H1 (cell line): ENCODE data around the gene PRDM15. TPM values are rescaled to one million over a fixed set of nuclear protein-coding genes. Genes with fewer than 3 reads are reported as not detected.

Source experiments
- CTCF ChIA-PET: fragments of 300-600 bp; sonication (Branson Sonifier 250); formaldehyde crosslinking; loops from one replicate; lab custom pipeline; 2021; ENCODE audit not compliant: partially characterized antibody; lab: Charles Lee
- POLR2A ChIA-PET: fragments of 300-600 bp; sonication (Branson Sonifier 250); formaldehyde crosslinking; loops from one replicate; lab custom pipeline; 2021; ENCODE audit warnings: inconsistent platforms; ENCODE audit not compliant: partially characterized antibody; lab: Charles Lee
- DNase-seq, 2 experiments: peaks; one replicate each; pipeline versions ENCODE4 v3.0.0 to v3.0.0-alpha.2; 2010 to 2022; ENCODE audit warnings: low spot score in 2 of 2, low read depth in 1 of 2, mixed read lengths in 1 of 2
- FAIRE-seq: peaks from 2 replicates; lab custom pipeline; 2011; peaks lifted over from hg19 to GRCh38; lab: Jason Lieb, UNC
- H2AFZ ChIP-seq: 2 replicates; pipeline ENCODE4 v1.8.1; 2012; ENCODE audit warnings: low read length, inconsistent platforms
- H2AK5ac ChIP-seq: 2 replicates; pipeline ENCODE4 v1.6.1; 2013; ENCODE audit warnings: low read depth, low read length
- H2BK120ac ChIP-seq: replicated peaks from 2 replicates; pipeline ENCODE3; 2013; ENCODE audit warnings: low read depth, low read length, inconsistent platforms
- H2BK12ac ChIP-seq: 2 replicates; pipeline ENCODE4 v1.6.1; 2013; ENCODE audit warnings: low read depth, low read length
- H2BK15ac ChIP-seq: 2 replicates; pipeline ENCODE4 v1.6.1; 2013; ENCODE audit warnings: low read length
- H2BK20ac ChIP-seq: 2 replicates; pipeline ENCODE4 v1.6.1; 2013; ENCODE audit warnings: low read length
- H2BK5ac ChIP-seq: 2 replicates; pipeline ENCODE4 v1.6.1; 2013; ENCODE audit warnings: low read depth, low read length
- H3K14ac ChIP-seq: 2 replicates; pipeline ENCODE4 v1.6.1; 2013; ENCODE audit warnings: inconsistent platforms; ENCODE audit not compliant: insufficient read length
- H3K18ac ChIP-seq: 2 replicates; pipeline ENCODE4 v1.6.1; 2013; ENCODE audit warnings: low read length; ENCODE audit errors: extremely low read depth
- H3K23ac ChIP-seq: 2 replicates; pipeline ENCODE4 v1.6.1; 2013; ENCODE audit warnings: inconsistent platforms; ENCODE audit not compliant: insufficient read length
- H3K23me2 ChIP-seq: 2 replicates; pipeline ENCODE4 v1.6.1; 2013; ENCODE audit warnings: low read depth, low read length
- H3K27ac ChIP-seq: 2 replicates; pipeline ENCODE4 v1.6.1; 2011; ENCODE audit warnings: low read depth, low read length, inconsistent platforms
- H3K27me3 ChIP-seq, 4 experiments: replicated peaks in 1 of 4; 1 replicate in 1 of 4; 2 replicates in 3 of 4; pipeline versions ENCODE4 v1.6.1 to v1.8.1; 2011 to 2013; ENCODE audit warnings: low read length in 3 of 4, mild to moderate bottlenecking in 3 of 4, inconsistent platforms in 2 of 4, mixed read lengths in 2 of 4, moderate library complexity in 1 of 4; ENCODE audit not compliant: control insufficient read depth in 3 of 4, insufficient read depth in 3 of 4; ENCODE audit errors: extremely low read depth in 1 of 4
- H3K36me3 ChIP-seq, 4 experiments: 2 replicates each; pipeline versions ENCODE4 v1.6.1 to v1.8.1; 2011 to 2013; ENCODE audit warnings: mild to moderate bottlenecking in 4 of 4, low read length in 3 of 4, moderate library complexity in 2 of 4, control low read depth in 1 of 4, inconsistent platforms in 1 of 4; ENCODE audit not compliant: insufficient read depth in 4 of 4, control insufficient read depth in 2 of 4
- H3K4ac ChIP-seq: replicated peaks from 2 replicates; pipeline ENCODE3; 2013; ENCODE audit warnings: low read length, low read depth, mixed read lengths, inconsistent platforms; ENCODE audit not compliant: insufficient read length
- H3K4me1 ChIP-seq, 4 experiments: replicated peaks in 1 of 4; 1 replicate in 1 of 4; 2 replicates in 3 of 4; pipeline versions ENCODE4 v1.6.1 to v1.8.1; 2011 to 2013; ENCODE audit warnings: low read length in 3 of 4, inconsistent platforms in 2 of 4, mixed read lengths in 1 of 4; ENCODE audit not compliant: insufficient read depth in 4 of 4, control insufficient read depth in 3 of 4
- H3K4me2 ChIP-seq, 2 experiments: 2 replicates each; pipeline versions ENCODE4 v1.6.1 to v1.8.1; 2011 to 2013; ENCODE audit warnings: low read depth in 2 of 2, low read length in 2 of 2, control low read depth in 1 of 2, inconsistent platforms in 1 of 2, mild to moderate bottlenecking in 1 of 2; ENCODE audit not compliant: insufficient read depth in 1 of 2
- H3K4me3 ChIP-seq, 4 experiments: fragments of 200-600, 300-600 bp in 1 of 4; sonication (generic), shearing (Covaris generic), sonication (Bioruptor Twin) in 1 of 4; 2 replicates each; pipeline versions ENCODE4 v1.5.1 to v1.8.1; 2011 to 2016; ENCODE audit warnings: low read length in 4 of 4, low read depth in 3 of 4, control low read depth in 2 of 4, inconsistent platforms in 2 of 4, mild to moderate bottlenecking in 2 of 4, mixed read lengths in 1 of 4, moderate library complexity in 1 of 4; ENCODE audit not compliant: insufficient read depth in 2 of 4; ENCODE audit errors: extremely low read depth in 1 of 4
- H3K56ac ChIP-seq: replicated peaks from 2 replicates; pipeline ENCODE3; 2013; ENCODE audit warnings: low read depth, mild to moderate bottlenecking, mixed read lengths, low read length, inconsistent platforms; ENCODE audit not compliant: insufficient read length
- H3K79me1 ChIP-seq: 2 replicates; pipeline ENCODE4 v1.6.1; 2013; ENCODE audit warnings: low read depth, low read length, control low read depth
- H3K79me2 ChIP-seq, 2 experiments: 2 replicates each; pipeline versions ENCODE4 v1.6.1 to v1.8.1; 2012 to 2013; ENCODE audit warnings: low read length in 2 of 2, mild to moderate bottlenecking in 2 of 2, inconsistent platforms in 1 of 2; ENCODE audit not compliant: insufficient read depth in 2 of 2, control insufficient read depth in 1 of 2
- H3K9ac ChIP-seq, 4 experiments: replicated peaks in 1 of 4; 1 replicate in 1 of 4; 2 replicates in 3 of 4; pipeline versions ENCODE4 v1.6.1 to v1.8.1; 2011 to 2013; ENCODE audit warnings: low read depth in 3 of 4, low read length in 3 of 4, control low read depth in 2 of 4, mild to moderate bottlenecking in 2 of 4, moderate library complexity in 2 of 4, inconsistent platforms in 1 of 4; ENCODE audit errors: extremely low read depth in 1 of 4
- H3K9me3 ChIP-seq, 2 experiments: 2 replicates each; pipeline versions ENCODE4 v1.6.1 to v1.8.1; 2012 to 2013; ENCODE audit warnings: mild to moderate bottlenecking in 2 of 2, moderate library complexity in 2 of 2, control low read depth in 1 of 2, inconsistent platforms in 1 of 2, low read depth in 1 of 2, low read length in 1 of 2, mixed read lengths in 1 of 2; ENCODE audit not compliant: insufficient read depth in 2 of 2
- H4K20me1 ChIP-seq, 2 experiments: replicated peaks in 1 of 2; 2 replicates each; pipeline versions ENCODE3 to v1.8.1; 2011 to 2013; ENCODE audit warnings: inconsistent platforms in 2 of 2, low read length in 2 of 2, mild to moderate bottlenecking in 1 of 2; ENCODE audit not compliant: insufficient read depth in 2 of 2, control insufficient read depth in 1 of 2
- H4K5ac ChIP-seq: 2 replicates; pipeline ENCODE4 v1.6.1; 2013; ENCODE audit warnings: low read length, low read depth, mixed read lengths, inconsistent platforms; ENCODE audit not compliant: insufficient read length
- H4K8ac ChIP-seq: 2 replicates; pipeline ENCODE4 v1.8.0; 2013; ENCODE audit warnings: mild to moderate bottlenecking, moderate library complexity, low read length, inconsistent platforms; ENCODE audit not compliant: insufficient read depth; ENCODE audit errors: extremely low read depth
- H4K91ac ChIP-seq: replicated peaks from 2 replicates; pipeline ENCODE3; 2013; ENCODE audit warnings: low read length, mixed read lengths, inconsistent platforms; ENCODE audit not compliant: insufficient read length
- ATF3 ChIP-seq: IDR thresholded peaks from 2 replicates; pipeline ENCODE4 v1.6.1; 2011; ENCODE audit warnings: low read depth, mild to moderate bottlenecking, low read length; ENCODE audit not compliant: insufficient read depth
- BACH1 ChIP-seq: IDR thresholded peaks from 2 replicates; pipeline ENCODE4 v1.6.1; 2012; ENCODE audit warnings: low read length, improper control_type of control experiment
- CBX5 ChIP-seq: fragments of 300-800, 300-1000 bp; sonication (generic); IDR thresholded peaks from 2 replicates; pipeline ENCODE4 v1.7.1; 2016; ENCODE audit warnings: antibody characterized with exemption, low read length, low read depth
- CEBPB ChIP-seq: IDR thresholded peaks from 2 replicates; pipeline ENCODE4 v1.6.1; 2012; ENCODE audit warnings: low read depth, low read length
- CHD2 ChIP-seq: IDR thresholded peaks from 2 replicates; pipeline ENCODE4 v1.6.1; 2012; ENCODE audit warnings: low read length, improper control_type of control experiment
- CTCF ChIP-seq, 3 experiments: IDR thresholded peaks; 1 replicate in 2 of 3; 2 replicates in 1 of 3; pipeline versions ENCODE4 v1.5.1 to v1.6.1; 2011; ENCODE audit warnings: low read length in 3 of 3, mild to moderate bottlenecking in 3 of 3, inconsistent platforms in 2 of 3, low read depth in 1 of 3, moderate library complexity in 1 of 3; ENCODE audit not compliant: insufficient read depth in 1 of 3; ENCODE audit errors: control extremely low read depth in 1 of 3
- EP300 ChIP-seq, 2 experiments: IDR thresholded peaks; 1 replicate in 1 of 2; 2 replicates in 1 of 2; pipeline ENCODE4 v1.6.1; 2011 to 2012; ENCODE audit warnings: low read depth in 2 of 2, low read length in 2 of 2, mild to moderate bottlenecking in 2 of 2, borderline replicate concordance in 1 of 2, inconsistent platforms in 1 of 2, moderate library complexity in 1 of 2
- MAFK ChIP-seq: IDR thresholded peaks from 2 replicates; pipeline ENCODE4 v1.6.1; 2012; ENCODE audit warnings: low read depth, mild to moderate bottlenecking, improper control_type of control experiment, low read length
- NRF1 ChIP-seq: IDR thresholded peaks from 2 replicates; pipeline ENCODE4 v1.6.1; 2011; ENCODE audit warnings: mild to moderate bottlenecking, low read depth, low read length, improper control_type of control experiment
- SP2 ChIP-seq: IDR thresholded peaks from 2 replicates; pipeline ENCODE4 v1.6.1; 2012; ENCODE audit warnings: mild to moderate bottlenecking, low read length, inconsistent platforms
- SRF ChIP-seq: IDR thresholded peaks from 2 replicates; pipeline ENCODE4 v1.6.1; 2011; ENCODE audit warnings: mild to moderate bottlenecking, low read depth, low read length, moderate library complexity
- ZNF274 ChIP-seq: IDR thresholded peaks from 2 replicates; pipeline ENCODE4 v1.7.0; 2012; ENCODE audit warnings: low read length, borderline replicate concordance; ENCODE audit errors: extremely low read depth
- WGBS, 2 experiments: shearing (Covaris generic) in 1 of 2; methylation state at CpG; one replicate each; pipeline versions ENCODE4 v1.1.6 to v1.1.7; 2013 to 2015; ENCODE audit warnings: low lambda C conversion rate in 2 of 2, mixed read lengths in 2 of 2, inconsistent platforms in 1 of 2, low coverage in 1 of 2, missing lambda C conversion rate in 1 of 2; ENCODE audit not compliant: insufficient replicate concordance in 2 of 2, insufficient coverage in 1 of 2, insufficient read length in 1 of 2; ENCODE audit errors: extremely low coverage in 1 of 2, missing lambda C conversion rate in 1 of 2; 5-methylcytosine and 5-hydroxymethylcytosine counted together
- polyA plus RNA-seq, 7 experiments: library from polyadenylated mRNA; depleted of rRNA in 3 of 7; stranded (reverse) in 5 of 7; unstranded in 2 of 7; fragments of >200 nt in 5 of 7; fragments of 200-250 nt in 2 of 7; gene quantifications; 1 replicate in 5 of 7; 2 replicates in 1 of 7; 4 replicates in 1 of 7; pipeline versions ENCODE4 v1.2.1 to v1.2.3, GENCODE V29; 2011 to 2013; ENCODE audit warnings: missing spikeins in 2 of 7, mixed read lengths in 2 of 7
- total RNA-seq: library from RNA; stranded (reverse); fragmentation: NEBNext Ultra II Directional; extraction: Animal tissue kit (Norgen Biotek cat#: 25700); gene quantifications from 2 replicates; pipeline ENCODE4 v1.2.1, GENCODE V29; 2021

PRDM15 gene
- total and polyA plus RNA-seq, 2 of the 8 experiments (the other 6 are each of a cell fraction or from before 2014, with no cell fraction given): 9.7 to 10.5 TPM

- H2BK15ac ChIP-seq: no peak overlapping the region
- H3K4me1 ChIP-seq: no peaks in the 10 kb centered on the region; a peak in 1 of 7 replicates
- no peaks in the 10 kb centered on the region for H4K20me1 ChIP-seq
- H3K36me3 ChIP-seq: no peaks in the 10 kb centered on the region; a peak in 2 of 8 replicates
- H3K79me1 ChIP-seq: no peaks in the 10 kb centered on the region
- no peak overlapping the region for H3K14ac ChIP-seq
- DNase-seq: no peak
- no peak overlapping the region for H2BK120ac ChIP-seq
- no peak overlapping the region for H3K23ac ChIP-seq
- no peak for FAIRE-seq
- H3K27me3 ChIP-seq: no peaks in the 10 kb centered on the region
- H3K4me3 ChIP-seq: no peak overlapping the region
- H2BK5ac ChIP-seq: no peak overlapping the region
- H4K5ac ChIP-seq: no peak overlapping the region
- no peak overlapping the region for H2BK12ac ChIP-seq
- no peak overlapping the region for H3K18ac ChIP-seq
- H3K27ac ChIP-seq: no peak overlapping the region
- H4K91ac ChIP-seq: no peak overlapping the region
- POLR2A ChIA-PET: no interaction called here
- H2AK5ac ChIP-seq: no peak overlapping the region
- H3K9ac ChIP-seq: no peak overlapping the region
- no peak overlapping the region for H2BK20ac ChIP-seq
- H3K23me2 ChIP-seq: no peaks in the 10 kb centered on the region
- H3K9me3 ChIP-seq: no peaks in the 10 kb centered on the region
- H3K4ac ChIP-seq: no peak overlapping the region
- no peak overlapping the region for H2AFZ ChIP-seq
- no peak overlapping the region for H3K56ac ChIP-seq
- 94% methylated on average over 14 of the region's 14 CpGs; no CpG with 5 or more reads in 1 of the 2 experiments for WGBS, 2 experiments
- CTCF ChIA-PET: interaction anchor here (0.8 to 1.5 kb wide), 5 partner anchors 11 to 90 kb away, joined by 3 to 4 read pairs (median 3); no protein-coding TSS in a partner anchor
- H3K79me2 ChIP-seq: no peaks in the 10 kb centered on the region
- no peak overlapping the region for H4K8ac ChIP-seq
- no peak overlapping the region for H3K4me2 ChIP-seq
- no peak for TF ChIP-seq ZNF274
- TF ChIP-seq CBX5: no peak
- TF ChIP-seq SRF: no peak
- no peak for TF ChIP-seq SP2
- no peak for TF ChIP-seq BACH1
- TF ChIP-seq CEBPB: no peak
- TF ChIP-seq CTCF (IDR thresholded peaks at IDR 0.05; ENCODE audit: control extremely low read depth in 1 of 3, insufficient read depth in 1 of 3, low read depth in 1 of 3, low read length in 3 of 3): no peak
- no peak for TF ChIP-seq MAFK
- no peak for TF ChIP-seq CHD2
- no peak for TF ChIP-seq ATF3
- no peak for TF ChIP-seq EP300 (IDR thresholded peaks at IDR 0.05; ENCODE audit: borderline replicate concordance in 1 of 2, low read depth in 2 of 2, low read length in 2 of 2)
- no peak for TF ChIP-seq NRF1
Observed at GRCh38 chr21:41906770-41907169, 27.6 kb upstream of the PRDM15 start.
